Measurements from ENCODE around the gene CEP170.
"Not testable (repeated sequence)": the region's sequence is repeated elsewhere in the genome, so short reads cannot be mapped to it uniquely, and the experiment has no call there.

Gene CEP170

DNA sequence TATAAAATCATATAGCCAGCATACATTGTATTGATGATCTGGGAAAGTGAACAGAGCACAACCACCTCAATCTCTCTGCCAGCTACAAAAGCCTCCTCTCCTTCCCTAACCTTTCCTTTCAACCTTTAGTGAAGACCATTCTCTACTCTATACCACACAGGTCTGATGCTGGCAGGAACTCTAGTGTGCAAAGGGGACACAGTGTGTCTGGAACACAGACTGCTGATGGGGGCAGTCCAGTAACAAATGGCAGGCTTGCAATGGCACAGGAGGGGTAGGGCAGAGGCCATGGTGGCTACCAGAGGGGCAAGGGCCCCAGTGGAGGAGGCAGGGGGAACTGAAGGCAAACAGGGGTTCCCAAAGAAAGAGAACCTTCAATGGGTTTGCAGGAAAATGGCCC lies 37.0 kb downstream of the CEP170 start:
- Histone ChIP-seq H3K9ac (ENCODE audit: low read length) (no peak overlapping the region), H3K27ac (ENCODE audit: low read length) (no peak overlapping the region), H3K9me2 (replicated peaks; ENCODE audit: insufficient read depth, low read length) (no peaks in the 10 kb centered on the region), H3K4me3 (ENCODE audit: low read length) (no peak overlapping the region), H3K79me2 (ENCODE audit: low read length) (no peaks in the 10 kb centered on the region), H3K9me3 (replicated peaks; ENCODE audit: insufficient read depth, low read length) (no peaks in the 10 kb centered on the region), H3K4me1 (ENCODE audit: low read length) (no peaks in the 10 kb centered on the region), H3F3A (ENCODE audit: insufficient read depth, low read length) (no peaks in the 10 kb centered on the region), H3K36me3 (replicated peaks; ENCODE audit: insufficient read depth, low read length) (no peaks in the 10 kb centered on the region), H3K27me3 (replicated peaks; ENCODE audit: insufficient read depth, low read length) (no peaks in the 10 kb centered on the region), H3K4me2 (ENCODE audit: low read depth, low read length) (no peak overlapping the region), H2AFZ (ENCODE audit: low read length) (no peak overlapping the region), H4K20me1 (ENCODE audit: insufficient read depth, low read length) (no peaks in the 10 kb centered on the region)
- TF ChIP-seq EZH2phosphoT487 (IDR thresholded peaks at IDR 0.05; ENCODE audit: low read length), result no peak
- TF ChIP-seq, protein P1, sequence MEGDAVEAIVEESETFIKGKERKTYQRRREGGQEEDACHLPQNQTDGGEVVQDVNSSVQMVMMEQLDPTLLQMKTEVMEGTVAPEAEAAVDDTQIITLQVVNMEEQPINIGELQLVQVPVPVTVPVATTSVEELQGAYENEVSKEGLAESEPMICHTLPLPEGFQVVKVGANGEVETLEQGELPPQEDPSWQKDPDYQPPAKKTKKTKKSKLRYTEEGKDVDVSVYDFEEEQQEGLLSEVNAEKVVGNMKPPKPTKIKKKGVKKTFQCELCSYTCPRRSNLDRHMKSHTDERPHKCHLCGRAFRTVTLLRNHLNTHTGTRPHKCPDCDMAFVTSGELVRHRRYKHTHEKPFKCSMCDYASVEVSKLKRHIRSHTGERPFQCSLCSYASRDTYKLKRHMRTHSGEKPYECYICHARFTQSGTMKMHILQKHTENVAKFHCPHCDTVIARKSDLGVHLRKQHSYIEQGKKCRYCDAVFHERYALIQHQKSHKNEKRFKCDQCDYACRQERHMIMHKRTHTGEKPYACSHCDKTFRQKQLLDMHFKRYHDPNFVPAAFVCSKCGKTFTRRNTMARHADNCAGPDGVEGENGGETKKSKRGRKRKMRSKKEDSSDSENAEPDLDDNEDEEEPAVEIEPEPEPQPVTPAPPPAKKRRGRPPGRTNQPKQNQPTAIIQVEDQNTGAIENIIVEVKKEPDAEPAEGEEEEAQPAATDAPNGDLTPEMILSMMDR (IDR thresholded peaks at IDR 0.05; ENCODE audit: low read length), result no peak
- no peak for TF ChIP-seq EZH2 (optimal IDR thresholded peaks at IDR 0.05; ENCODE audit: low read depth, low read length)
- DNase-seq, result no peak

DNA sequence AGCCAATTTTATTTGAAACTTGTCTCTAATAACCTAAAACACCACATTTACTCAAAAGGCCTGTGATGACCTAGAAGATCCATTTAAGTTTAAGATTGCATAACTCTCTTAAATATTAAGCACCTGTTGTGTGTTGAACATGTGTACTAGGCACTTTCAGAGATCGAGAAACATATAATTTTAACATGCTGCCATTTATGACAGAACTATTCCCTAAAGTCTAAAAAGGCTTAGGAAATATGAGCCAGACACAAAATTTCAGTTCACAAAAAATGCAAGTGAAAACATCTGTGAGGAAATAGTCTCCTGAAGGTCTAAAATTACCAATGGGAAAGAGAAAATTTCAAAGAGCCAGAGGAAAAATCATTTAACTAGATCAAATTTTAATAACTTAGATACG lies 37.7 kb downstream of the CEP170 start:
- H3F3A ChIP-seq (ENCODE audit: insufficient read depth, low read length), result no peaks in the 10 kb centered on the region
- no peak for DNase-seq
- H3K27ac ChIP-seq (ENCODE audit: low read length), result no peak overlapping the region
- no peak overlapping the region for H3K9ac ChIP-seq (ENCODE audit: low read length)
- no peaks in the 10 kb centered on the region for H3K9me2 ChIP-seq (replicated peaks; ENCODE audit: insufficient read depth, low read length)
- H3K4me3 ChIP-seq (ENCODE audit: low read length), result no peak overlapping the region
- H3K79me2 ChIP-seq (ENCODE audit: low read length), result no peaks in the 10 kb centered on the region
- H3K9me3 ChIP-seq (replicated peaks; ENCODE audit: insufficient read depth, low read length), result no peaks in the 10 kb centered on the region
- H2AFZ ChIP-seq (ENCODE audit: low read length), result no peak overlapping the region
- H4K20me1 ChIP-seq (ENCODE audit: insufficient read depth, low read length), result no peaks in the 10 kb centered on the region
- no peaks in the 10 kb centered on the region for H3K27me3 ChIP-seq (replicated peaks; ENCODE audit: insufficient read depth, low read length)
- no peaks in the 10 kb centered on the region for H3K4me1 ChIP-seq (ENCODE audit: low read length)
- TF ChIP-seq EZH2 (optimal IDR thresholded peaks at IDR 0.05; ENCODE audit: low read depth, low read length), result no peak
- TF ChIP-seq EZH2phosphoT487 (IDR thresholded peaks at IDR 0.05; ENCODE audit: low read length), result no peak
- TF ChIP-seq, protein P1 (IDR thresholded peaks at IDR 0.05; ENCODE audit: low read length), result no peak
- no peaks in the 10 kb centered on the region for H3K36me3 ChIP-seq (replicated peaks; ENCODE audit: insufficient read depth, low read length)
- H3K4me2 ChIP-seq (ENCODE audit: low read depth, low read length), result no peak overlapping the region

DNA sequence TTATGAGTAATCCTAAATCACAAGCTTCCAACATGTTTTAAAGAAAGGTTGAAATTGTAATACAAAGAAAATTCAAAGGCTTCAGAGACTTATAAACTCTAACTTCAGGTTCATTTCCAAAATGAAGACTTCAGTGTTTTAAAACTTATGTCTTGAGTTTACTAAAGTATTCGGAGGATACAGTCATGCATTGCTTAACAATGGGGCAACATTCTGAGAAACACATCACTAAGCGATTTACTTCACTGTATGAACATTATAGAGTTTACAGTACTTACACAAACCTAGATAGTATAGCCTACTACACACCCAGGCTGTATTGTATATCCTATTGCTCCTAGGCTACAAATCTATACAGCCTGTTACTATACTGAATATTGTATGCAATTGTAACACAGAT lies 38.3 kb downstream of the CEP170 start:
- no peaks in the 10 kb centered on the region for H3F3A ChIP-seq (ENCODE audit: insufficient read depth, low read length)
- no peak overlapping the region for H3K27ac ChIP-seq (ENCODE audit: low read length)

DNA sequence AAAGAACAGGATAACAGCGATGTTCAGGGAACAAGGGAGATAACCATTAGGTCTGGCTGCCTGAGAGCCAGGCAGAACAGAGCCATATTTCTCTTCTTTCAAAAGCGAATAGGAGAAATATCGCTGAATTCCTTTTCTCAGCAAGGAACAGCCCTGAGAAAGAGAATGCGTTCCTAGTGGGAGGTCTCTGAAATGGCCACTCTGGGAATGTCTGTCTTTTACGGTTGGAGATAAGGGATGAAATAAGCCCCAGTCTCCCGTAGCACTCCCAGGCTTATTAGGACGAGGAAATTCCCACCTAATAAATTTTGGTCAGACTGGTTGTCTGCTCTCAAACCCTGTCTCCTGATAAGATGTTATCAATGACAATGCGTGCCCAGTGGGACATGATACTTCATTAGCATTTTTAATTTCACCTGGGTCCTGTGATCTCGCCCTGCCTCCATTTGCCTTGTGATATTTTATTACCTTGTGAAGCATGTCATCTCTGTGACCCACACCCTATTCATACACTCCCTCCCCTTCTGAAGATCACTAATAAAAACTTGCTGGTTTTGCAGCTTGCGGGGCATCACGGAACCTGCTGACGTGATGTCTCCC lies 39.7 kb downstream of the CEP170 start:
- not testable (repeated sequence) for H3K4me2 ChIP-seq (ENCODE audit: low read depth, low read length); H2AFZ ChIP-seq (ENCODE audit: low read length); H3K4me3 ChIP-seq (ENCODE audit: low read length); H4K20me1 ChIP-seq (ENCODE audit: insufficient read depth, low read length); H3K9me3 ChIP-seq (replicated peaks; ENCODE audit: insufficient read depth, low read length); H3K79me2 ChIP-seq (ENCODE audit: low read length); H3K9ac ChIP-seq (ENCODE audit: low read length); H3K36me3 ChIP-seq (replicated peaks; ENCODE audit: insufficient read depth, low read length); H3K27me3 ChIP-seq (replicated peaks; ENCODE audit: insufficient read depth, low read length); DNase-seq; H3F3A ChIP-seq (ENCODE audit: insufficient read depth, low read length); H3K27ac ChIP-seq (ENCODE audit: low read length); H3K9me2 ChIP-seq (replicated peaks; ENCODE audit: insufficient read depth, low read length); H3K4me1 ChIP-seq (ENCODE audit: low read length)

More for the DNA sequence above, 38.3 kb downstream of the CEP170 start:
- no peaks in the 10 kb centered on the region for H4K20me1 ChIP-seq (ENCODE audit: insufficient read depth, low read length)
- no peak overlapping the region for H2AFZ ChIP-seq (ENCODE audit: low read length)
- no peaks in the 10 kb centered on the region for H3K27me3 ChIP-seq (replicated peaks; ENCODE audit: insufficient read depth, low read length)
- H3K4me1 ChIP-seq (ENCODE audit: low read length), result no peaks in the 10 kb centered on the region
- no peak overlapping the region for H3K4me2 ChIP-seq (ENCODE audit: low read depth, low read length)
- H3K36me3 ChIP-seq (replicated peaks; ENCODE audit: insufficient read depth, low read length), result no peaks in the 10 kb centered on the region
- TF ChIP-seq EZH2phosphoT487 (IDR thresholded peaks at IDR 0.05; ENCODE audit: low read length), result no peak
- TF ChIP-seq, protein P1 (IDR thresholded peaks at IDR 0.05; ENCODE audit: low read length), result no peak
- TF ChIP-seq EZH2 (optimal IDR thresholded peaks at IDR 0.05; ENCODE audit: low read depth, low read length), result no peak
- H3K9me3 ChIP-seq (replicated peaks; ENCODE audit: insufficient read depth, low read length), result no peaks in the 10 kb centered on the region
- DNase-seq, result no peak
- no peak overlapping the region for H3K4me3 ChIP-seq (ENCODE audit: low read length)
- H3K9me2 ChIP-seq (replicated peaks; ENCODE audit: insufficient read depth, low read length), result no peaks in the 10 kb centered on the region
- no peak overlapping the region for H3K9ac ChIP-seq (ENCODE audit: low read length)
- H3K79me2 ChIP-seq (ENCODE audit: low read length), result no peaks in the 10 kb centered on the region
